ENCODE measurements around the gene PAQR5.

- TF ChIP-seq POLR2A (IDR thresholded peaks at IDR 0.05) (no peak), CTCF (IDR thresholded peaks at IDR 0.05) (no peak)
Observed at GRCh38 chr15:69386284-69386683, 87.6 kb downstream of the PAQR5 start.

Measured in body of pancreas (tissue), 4 donors.